GM12878 (cell line): Measurements from ENCODE around the gene E2F2. TPM values are rescaled to one million over a fixed set of nuclear protein-coding genes. Genes with fewer than 3 reads are reported as not detected.

Experiments used
- ATF7 ChIP-seq: fragments of 450-650 bp; IDR thresholded peaks from 2 replicates; pipeline ENCODE4 v1.6.1; 2016; ENCODE audit warnings: low read depth, mild to moderate bottlenecking
- BACH1 ChIP-seq: fragments of 450-650 bp; IDR thresholded peaks from 2 replicates; pipeline ENCODE4 v1.6.1; 2017; ENCODE audit warnings: mild to moderate bottlenecking, borderline replicate concordance
- CHD4 ChIP-seq: fragments of 200-600 bp; sonication (generic); IDR thresholded peaks from 2 replicates; pipeline ENCODE4 v1.6.1; 2016; ENCODE audit warnings: mild to moderate bottlenecking
- CREM ChIP-seq: IDR thresholded peaks from 2 replicates; pipeline ENCODE4 v1.6.1; 2014; ENCODE audit warnings: antibody characterized with exemption, low read depth
- EED ChIP-seq: sonication (generic); IDR thresholded peaks from 2 replicates; pipeline ENCODE4 v1.6.1; 2016; ENCODE audit warnings: antibody characterized with exemption, low read depth
- FOS ChIP-seq: IDR thresholded peaks from 3 replicates; pipeline ENCODE4 v1.6.1; 2011; ENCODE audit warnings: borderline replicate concordance; ENCODE audit not compliant: insufficient read length; ENCODE audit errors: extremely low read depth
- HCFC1 ChIP-seq: fragments of 150-350 bp; IDR thresholded peaks from 2 replicates; pipeline ENCODE4 v1.6.1; 2014; ENCODE audit warnings: low read length
- JUNB ChIP-seq: IDR thresholded peaks from 2 replicates; pipeline ENCODE4 v1.6.1; 2016; ENCODE audit warnings: antibody characterized with exemption, mild to moderate bottlenecking
- KAT2A ChIP-seq: conservative IDR thresholded peaks from 2 replicates; pipeline ENCODE4 v1.6.1; 2011; ENCODE audit warnings: low read depth, low read length; ENCODE audit not compliant: control insufficient read depth
- MTA2 ChIP-seq: fragments of 450-650 bp; IDR thresholded peaks from 2 replicates; pipeline ENCODE4 v1.6.1; 2016; ENCODE audit warnings: low read depth, mild to moderate bottlenecking, moderate library complexity
- NFIC ChIP-seq: IDR thresholded peaks from 2 replicates; pipeline ENCODE4 v1.6.1; 2012; ENCODE audit warnings: low read depth, mild to moderate bottlenecking, inconsistent platforms, low read length, moderate library complexity
- POU2F2 ChIP-seq: IDR thresholded peaks from 3 replicates; pipeline ENCODE4 v1.6.1; 2011; ENCODE audit warnings: low read depth, mild to moderate bottlenecking, low read length, borderline replicate concordance
- SMC3 ChIP-seq: IDR thresholded peaks from 2 replicates; pipeline ENCODE4 v1.6.1; 2011; ENCODE audit warnings: low read length, improper control_type of control experiment, borderline replicate concordance
- SREBF1 ChIP-seq: IDR thresholded peaks from 2 replicates; pipeline ENCODE4 v1.6.1; 2012; ENCODE audit warnings: mild to moderate bottlenecking, low read length
- TARDBP ChIP-seq: IDR thresholded peaks from 2 replicates; pipeline ENCODE4 v1.6.1; 2016; ENCODE audit warnings: borderline replicate concordance
- ZZZ3 ChIP-seq: IDR thresholded peaks from 2 replicates; pipeline ENCODE4 v1.6.1; 2011; ENCODE audit warnings: low read depth; ENCODE audit not compliant: control insufficient read depth, insufficient read length
- polyA plus RNA-seq, 11 experiments: library from polyadenylated mRNA; depleted of rRNA in 4 of 11; unstranded in 6 of 11; stranded (reverse) in 5 of 11; fragments of >200 nt; fragmentation: Nextera tagmentation in 4 of 11; fragmentation: Illumina TruSeq in 1 of 11; extraction: Ambion mirVana in 4 of 11; extraction: Trizol in 1 of 11; gene quantifications; 1 replicate in 1 of 11; 2 replicates in 10 of 11; pipeline versions ENCODE4 v1.2.1 to v1.2.3, GENCODE V29; 2011 to 2016; ENCODE audit warnings: inconsistent platforms in 2 of 11, missing spikeins in 2 of 11, low read depth in 1 of 11
- total RNA-seq, 4 experiments: library from RNA; depleted of rRNA in 3 of 4; stranded (reverse); fragments of >200 nt in 3 of 4; fragmentation: Illumina TruSeq in 1 of 4; extraction: Trizol in 1 of 4; gene quantifications; 2 replicates each; pipeline versions ENCODE4 v1.2.1 to v1.2.3, GENCODE V29; 2013 to 2021
- TF ChIP-seq, protein P1 (sequence below): IDR thresholded peaks from 2 replicates; pipeline ENCODE4 v1.6.1; 2012; ENCODE audit warnings: low read depth, low read length, improper control_type of control experiment
- TF ChIP-seq, protein P2 (sequence below): fragments of 450-650 bp; formaldehyde crosslinking; IDR thresholded peaks from 2 replicates; pipeline ENCODE4 v1.4.0; 2022; ENCODE audit warnings: mild to moderate bottlenecking, moderate library complexity
- TF ChIP-seq, protein P3 (sequence below): IDR thresholded peaks from 2 replicates; pipeline ENCODE4 v1.6.1; 2012; ENCODE audit warnings: mild to moderate bottlenecking, low read depth, low read length
- TF ChIP-seq, protein P4 (sequence below): fragments of 450-650 bp; IDR thresholded peaks from 2 replicates; pipeline ENCODE4 v1.6.1; 2016; ENCODE audit warnings: mild to moderate bottlenecking

E2F2 gene
- total and polyA plus RNA-seq, 10 of the 15 experiments (the other 5 are each of a cell fraction or from before 2014, with no cell fraction given): 3.8 to 27.2 (median 14.6) TPM

DNA sequence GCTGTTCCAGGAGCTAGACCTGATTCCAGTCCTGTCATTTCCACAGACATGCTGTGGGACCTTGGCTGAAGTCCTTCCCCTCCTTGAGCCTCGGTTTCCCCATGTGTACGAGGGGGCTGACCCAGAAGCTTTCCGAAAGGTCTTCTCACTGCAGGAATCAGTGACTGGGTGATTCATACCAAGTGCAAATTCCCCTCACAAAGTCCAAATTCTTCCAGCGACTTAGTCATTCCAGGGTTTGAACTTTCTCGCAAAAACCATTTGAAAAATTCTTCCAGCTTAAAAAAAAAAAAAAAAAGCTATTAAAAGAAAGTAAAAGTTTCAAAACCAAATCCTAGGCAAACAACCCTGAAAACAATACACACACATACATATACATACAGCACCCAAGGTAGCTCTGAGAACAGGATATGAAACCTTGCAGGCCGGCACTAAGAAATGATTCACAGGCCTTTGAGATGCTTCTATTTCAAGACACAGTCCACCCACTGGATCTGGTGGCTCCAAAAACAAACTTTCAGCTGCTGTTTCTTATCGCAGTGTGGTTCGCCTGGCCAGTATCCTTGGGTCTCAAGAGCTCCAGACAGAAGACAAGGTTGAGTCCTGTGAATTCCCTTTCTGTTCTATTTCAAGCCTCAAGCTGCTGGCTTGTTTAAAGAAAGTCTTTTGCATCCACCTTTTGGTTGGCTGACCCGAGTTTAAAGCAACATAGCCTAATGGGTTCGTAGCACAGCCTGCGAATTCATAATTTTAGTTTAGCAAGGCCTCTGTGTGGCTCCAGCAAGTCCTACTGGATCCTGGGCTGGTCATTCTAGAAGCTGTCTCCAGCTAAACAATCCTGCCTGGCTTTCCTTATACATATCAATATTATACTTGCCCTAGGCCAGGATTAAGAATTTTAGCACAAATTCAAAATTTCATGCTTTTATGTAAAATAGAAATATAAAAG lies 46.3 kb upstream of the E2F2 start (continued):
- TF ChIP-seq HCFC1 (no peak), MTA2 (peak; percentile 73; the same call in 1 of the 2 replicates), EED (peak; percentile 96), NFIC (peak; percentile 97), CREM (peak; percentile 82; the same call in 1 of the 2 replicates), JUNB (peak; percentile 85), SMC3 (peak; percentile 14; the same call in 1 of the 2 replicates), ZZZ3 (no peak), CHD4 (no peak), SREBF1 (no peak), BACH1 (no peak), KAT2A (no peak), FOS (no peak), TARDBP (no peak), POU2F2 (peak; percentile 74; the same call in 2 of the 3 replicates), ATF7 (peak; percentile 89)
- TF ChIP-seq, protein P1, sequence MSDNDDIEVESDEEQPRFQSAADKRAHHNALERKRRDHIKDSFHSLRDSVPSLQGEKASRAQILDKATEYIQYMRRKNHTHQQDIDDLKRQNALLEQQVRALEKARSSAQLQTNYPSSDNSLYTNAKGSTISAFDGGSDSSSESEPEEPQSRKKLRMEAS: no peak
- TF ChIP-seq, protein P2, sequence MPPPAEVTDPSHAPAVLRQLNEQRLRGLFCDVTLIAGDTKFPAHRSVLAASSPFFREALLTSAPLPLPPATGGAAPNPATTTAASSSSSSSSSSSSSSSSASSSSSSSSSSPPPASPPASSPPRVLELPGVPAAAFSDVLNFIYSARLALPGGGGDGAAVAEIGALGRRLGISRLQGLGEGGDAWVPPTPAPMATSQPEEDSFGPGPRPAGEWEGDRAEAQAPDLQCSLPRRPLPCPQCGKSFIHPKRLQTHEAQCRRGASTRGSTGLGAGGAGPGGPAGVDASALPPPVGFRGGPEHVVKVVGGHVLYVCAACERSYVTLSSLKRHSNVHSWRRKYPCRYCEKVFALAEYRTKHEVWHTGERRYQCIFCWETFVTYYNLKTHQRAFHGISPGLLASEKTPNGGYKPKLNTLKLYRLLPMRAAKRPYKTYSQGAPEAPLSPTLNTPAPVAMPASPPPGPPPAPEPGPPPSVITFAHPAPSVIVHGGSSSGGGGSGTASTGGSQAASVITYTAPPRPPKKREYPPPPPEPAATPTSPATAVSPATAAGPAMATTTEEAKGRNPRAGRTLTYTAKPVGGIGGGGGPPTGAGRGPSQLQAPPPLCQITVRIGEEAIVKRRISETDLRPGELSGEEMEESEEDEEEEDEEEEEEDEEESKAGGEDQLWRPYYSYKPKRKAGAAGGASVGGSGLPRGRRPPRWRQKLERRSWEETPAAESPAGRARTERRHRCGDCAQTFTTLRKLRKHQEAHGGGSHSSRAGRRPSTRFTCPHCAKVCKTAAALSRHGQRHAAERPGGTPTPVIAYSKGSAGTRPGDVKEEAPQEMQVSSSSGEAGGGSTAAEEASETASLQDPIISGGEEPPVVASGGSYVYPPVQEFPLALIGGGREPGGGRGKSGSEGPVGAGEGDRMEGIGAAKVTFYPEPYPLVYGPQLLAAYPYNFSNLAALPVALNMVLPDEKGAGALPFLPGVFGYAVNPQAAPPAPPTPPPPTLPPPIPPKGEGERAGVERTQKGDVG (CRISPR knock-in tag): no peak
- TF ChIP-seq, protein P3, sequence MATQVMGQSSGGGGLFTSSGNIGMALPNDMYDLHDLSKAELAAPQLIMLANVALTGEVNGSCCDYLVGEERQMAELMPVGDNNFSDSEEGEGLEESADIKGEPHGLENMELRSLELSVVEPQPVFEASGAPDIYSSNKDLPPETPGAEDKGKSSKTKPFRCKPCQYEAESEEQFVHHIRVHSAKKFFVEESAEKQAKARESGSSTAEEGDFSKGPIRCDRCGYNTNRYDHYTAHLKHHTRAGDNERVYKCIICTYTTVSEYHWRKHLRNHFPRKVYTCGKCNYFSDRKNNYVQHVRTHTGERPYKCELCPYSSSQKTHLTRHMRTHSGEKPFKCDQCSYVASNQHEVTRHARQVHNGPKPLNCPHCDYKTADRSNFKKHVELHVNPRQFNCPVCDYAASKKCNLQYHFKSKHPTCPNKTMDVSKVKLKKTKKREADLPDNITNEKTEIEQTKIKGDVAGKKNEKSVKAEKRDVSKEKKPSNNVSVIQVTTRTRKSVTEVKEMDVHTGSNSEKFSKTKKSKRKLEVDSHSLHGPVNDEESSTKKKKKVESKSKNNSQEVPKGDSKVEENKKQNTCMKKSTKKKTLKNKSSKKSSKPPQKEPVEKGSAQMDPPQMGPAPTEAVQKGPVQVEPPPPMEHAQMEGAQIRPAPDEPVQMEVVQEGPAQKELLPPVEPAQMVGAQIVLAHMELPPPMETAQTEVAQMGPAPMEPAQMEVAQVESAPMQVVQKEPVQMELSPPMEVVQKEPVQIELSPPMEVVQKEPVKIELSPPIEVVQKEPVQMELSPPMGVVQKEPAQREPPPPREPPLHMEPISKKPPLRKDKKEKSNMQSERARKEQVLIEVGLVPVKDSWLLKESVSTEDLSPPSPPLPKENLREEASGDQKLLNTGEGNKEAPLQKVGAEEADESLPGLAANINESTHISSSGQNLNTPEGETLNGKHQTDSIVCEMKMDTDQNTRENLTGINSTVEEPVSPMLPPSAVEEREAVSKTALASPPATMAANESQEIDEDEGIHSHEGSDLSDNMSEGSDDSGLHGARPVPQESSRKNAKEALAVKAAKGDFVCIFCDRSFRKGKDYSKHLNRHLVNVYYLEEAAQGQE: no peak
- TF ChIP-seq, protein P4, sequence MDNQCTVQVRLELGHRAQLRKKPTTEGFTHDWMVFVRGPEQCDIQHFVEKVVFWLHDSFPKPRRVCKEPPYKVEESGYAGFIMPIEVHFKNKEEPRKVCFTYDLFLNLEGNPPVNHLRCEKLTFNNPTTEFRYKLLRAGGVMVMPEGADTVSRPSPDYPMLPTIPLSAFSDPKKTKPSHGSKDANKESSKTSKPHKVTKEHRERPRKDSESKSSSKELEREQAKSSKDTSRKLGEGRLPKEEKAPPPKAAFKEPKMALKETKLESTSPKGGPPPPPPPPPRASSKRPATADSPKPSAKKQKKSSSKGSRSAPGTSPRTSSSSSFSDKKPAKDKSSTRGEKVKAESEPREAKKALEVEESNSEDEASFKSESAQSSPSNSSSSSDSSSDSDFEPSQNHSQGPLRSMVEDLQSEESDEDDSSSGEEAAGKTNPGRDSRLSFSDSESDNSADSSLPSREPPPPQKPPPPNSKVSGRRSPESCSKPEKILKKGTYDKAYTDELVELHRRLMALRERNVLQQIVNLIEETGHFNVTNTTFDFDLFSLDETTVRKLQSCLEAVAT: peak; percentile 81; the same call in 1 of the 2 replicates
